Stomach (tissue), 4 donors: ENCODE measurements around the gene C10orf71.

Experiments used
- CTCF ChIP-seq, 7 experiments: fragments of 450-650 bp in 4 of 7; fragments of 200-600 bp in 3 of 7; sonication (generic) in 3 of 7; IDR thresholded peaks; one replicate each; pipeline ENCODE4 v1.5.1; 2016 to 2019; ENCODE audit warnings: antibody characterized with exemption in 7 of 7, control low read depth in 2 of 7, mild to moderate bottlenecking in 1 of 7
- POLR2A ChIP-seq, 4 donors: fragments of 450-650 bp; IDR thresholded peaks; one replicate each; pipeline ENCODE4 v1.6.1; 2016; ENCODE audit warnings: antibody characterized with exemption in 4 of 4, control low read depth in 2 of 4, mild to moderate bottlenecking in 1 of 4, moderate library complexity in 1 of 4

DNA sequence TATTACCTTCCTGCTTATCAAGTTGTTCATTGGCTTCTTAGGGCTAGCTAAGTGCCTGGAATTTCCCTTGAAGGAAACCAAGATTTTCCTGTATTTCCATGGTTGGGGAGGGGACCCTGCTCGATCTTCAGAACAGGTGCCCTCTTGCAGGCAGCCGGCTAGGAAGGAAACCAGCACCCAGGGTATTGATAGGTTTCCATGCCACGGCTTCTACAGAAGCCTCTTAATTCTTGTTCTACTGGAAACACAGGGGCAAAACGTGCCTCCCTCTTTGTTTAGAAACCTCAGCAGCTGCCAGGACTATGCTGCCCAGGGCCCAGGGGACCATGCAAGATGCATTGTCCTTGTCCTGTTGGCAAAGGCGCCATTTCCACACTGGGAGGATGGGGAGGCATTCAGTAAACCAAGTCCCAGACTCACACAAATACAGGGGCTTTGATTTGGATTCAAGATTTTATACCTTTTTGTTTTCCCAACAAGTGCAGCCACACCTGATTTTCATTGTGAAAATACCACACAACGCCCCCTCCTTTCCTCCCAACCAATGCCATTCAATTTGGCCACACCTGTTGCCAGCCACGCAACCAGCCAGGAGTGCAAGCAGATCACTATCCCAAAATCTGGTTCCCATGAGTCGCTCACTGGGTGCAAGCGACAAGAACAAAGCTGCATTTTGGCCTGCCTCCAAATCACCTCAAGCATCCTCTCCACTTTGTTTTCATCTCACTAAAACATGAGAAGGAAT, 29.6 kb downstream of the C10orf71 start:
- TF ChIP-seq CTCF (IDR thresholded peaks at IDR 0.05) (no peak), POLR2A (IDR thresholded peaks at IDR 0.05) (no peak)
